Testis (tissue), 3 donors: ENCODE results near the gene IL25. TPM values are rescaled to one million over a fixed set of nuclear protein-coding genes. Genes with fewer than 3 reads are reported as not detected.
"Not testable (repeated sequence)": the region's sequence is repeated elsewhere in the genome, so short reads cannot be mapped to it uniquely, and the experiment has no call there.

ENCODE experiments used
- DNase-seq: peaks from one replicate; pipeline ENCODE4 v3.0.0-alpha.2; 2019
- H3K27ac ChIP-seq, 2 donors: fragments of 200-600 bp; sonication (generic); one replicate each; pipeline ENCODE4 v1.5.1; 2019
- H3K27me3 ChIP-seq: fragments of 200-600 bp; sonication (generic); one replicate; pipeline ENCODE4 v1.5.1; 2019
- H3K36me3 ChIP-seq: fragments of 200-600 bp; sonication (generic); one replicate; pipeline ENCODE4 v1.5.1; 2017; ENCODE audit warnings: low read depth; ENCODE audit errors: missing control alignments
- H3K4me1 ChIP-seq: fragments of 200-600 bp; sonication (generic); one replicate; pipeline ENCODE4 v1.5.1; 2019
- H3K4me3 ChIP-seq, 2 donors: fragments of 200-600 bp; sonication (generic); one replicate each; pipeline ENCODE4 v1.5.1; 2017 to 2019
- H3K9me3 ChIP-seq: fragments of 200-600 bp; sonication (generic); one replicate; pipeline ENCODE4 v1.5.1; 2017
- POLR2A ChIP-seq: fragments of 450-650 bp; IDR thresholded peaks from one replicate; pipeline ENCODE4 v1.6.1; 2017; ENCODE audit warnings: antibody characterized with exemption, mild to moderate bottlenecking, moderate library complexity
- WGBS, 2 donors: methylation state at CpG; one replicate each; pipeline ENCODE4 v1.1.5; 2018; 5-methylcytosine and 5-hydroxymethylcytosine counted together
- intact Hi-C: fragments of 100-400 bp; cut with DNase I; formaldehyde crosslinking; loops from one replicate; pipeline ENCODE4 v1.15.1; 2023; ENCODE audit warnings: low total_unique reads
- microRNA counts, 2 donors: library from miRNA; unstranded; fragments of <30 nt; microRNA quantifications; one replicate each; lab custom pipeline; 2016
- microRNA-seq, 2 donors: library from miRNA; unstranded; fragments of <30 nt; microRNA quantifications; one replicate each; pipeline ENCODE4, GENCODE V29; 2016; ENCODE audit warnings: borderline number of aligned reads in 2 of 2, borderline replicate concordance in 1 of 2
- polyA plus RNA-seq: library from polyadenylated mRNA; stranded (reverse); fragments of 350-450 nt; fragmentation: Illumina TruSeq; extraction: RNeasy Lipid Tissue Mini Kit (QIAGEN cat#74804); gene quantifications from one replicate; pipeline ENCODE4 v1.2.3, GENCODE V29; 2014; ENCODE audit warnings: low read depth, low replicate concordance; ENCODE audit not compliant: insufficient read depth
- small RNA-seq, 2 donors: library from RNA; depleted of rRNA; stranded (forward); fragments of <200 nt; gene quantifications; one replicate each; pipeline ENCODE3, GENCODE V24; 2016
- total RNA-seq, 2 donors: library from RNA; depleted of rRNA; stranded (reverse); fragments of >200 nt; gene quantifications; one replicate each; pipeline ENCODE4 v1.2.3, GENCODE V29; 2016
- TF ChIP-seq, protein P1 (sequence below), 3 experiments: fragments of 450-650 bp in 2 of 3; fragments of 200-600 bp in 1 of 3; sonication (generic) in 1 of 3; IDR thresholded peaks; one replicate each; pipeline ENCODE4 v1.5.1; 2016 to 2019; ENCODE audit warnings: antibody characterized with exemption in 3 of 3, mild to moderate bottlenecking in 2 of 3, moderate library complexity in 1 of 3

Gene IL25
- total and polyA plus RNA-seq, 3 donors from 2014 or later, result 0.39 to 0.83 (median 0.68) TPM

DNA sequence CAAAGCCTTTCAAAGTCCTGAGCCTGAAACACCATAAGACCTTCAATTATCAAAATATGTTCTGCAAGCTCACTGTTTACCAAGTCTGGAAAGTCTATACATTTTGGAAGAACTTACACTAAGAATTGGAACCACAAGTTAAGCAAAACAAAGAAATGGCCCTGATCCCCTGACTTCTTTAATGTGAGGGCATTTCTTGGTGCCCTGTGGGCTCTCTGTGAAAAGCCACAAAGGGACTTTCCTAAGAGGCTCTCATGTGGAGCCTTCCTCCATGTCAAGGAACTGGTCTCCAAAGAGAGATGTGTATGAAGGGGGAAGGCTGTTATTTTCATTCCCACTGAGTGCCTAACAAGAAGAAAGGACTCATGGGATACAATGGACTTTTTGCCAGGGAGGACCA is 49.0 kb downstream of the IL25 start:
- Histone ChIP-seq H3K27me3 (no peaks in the 10 kb centered on the region), H3K4me1 (peaks cover 11% of the 10 kb centered on the region), H3K9me3 (no peaks in the 10 kb centered on the region), H3K36me3 (no peaks in the 10 kb centered on the region), H3K27ac (no peak overlapping the region), H3K4me3 (no peak overlapping the region)
- intact Hi-C loops, result no loop called here
- no peak for DNase-seq
- TF ChIP-seq, protein P1, sequence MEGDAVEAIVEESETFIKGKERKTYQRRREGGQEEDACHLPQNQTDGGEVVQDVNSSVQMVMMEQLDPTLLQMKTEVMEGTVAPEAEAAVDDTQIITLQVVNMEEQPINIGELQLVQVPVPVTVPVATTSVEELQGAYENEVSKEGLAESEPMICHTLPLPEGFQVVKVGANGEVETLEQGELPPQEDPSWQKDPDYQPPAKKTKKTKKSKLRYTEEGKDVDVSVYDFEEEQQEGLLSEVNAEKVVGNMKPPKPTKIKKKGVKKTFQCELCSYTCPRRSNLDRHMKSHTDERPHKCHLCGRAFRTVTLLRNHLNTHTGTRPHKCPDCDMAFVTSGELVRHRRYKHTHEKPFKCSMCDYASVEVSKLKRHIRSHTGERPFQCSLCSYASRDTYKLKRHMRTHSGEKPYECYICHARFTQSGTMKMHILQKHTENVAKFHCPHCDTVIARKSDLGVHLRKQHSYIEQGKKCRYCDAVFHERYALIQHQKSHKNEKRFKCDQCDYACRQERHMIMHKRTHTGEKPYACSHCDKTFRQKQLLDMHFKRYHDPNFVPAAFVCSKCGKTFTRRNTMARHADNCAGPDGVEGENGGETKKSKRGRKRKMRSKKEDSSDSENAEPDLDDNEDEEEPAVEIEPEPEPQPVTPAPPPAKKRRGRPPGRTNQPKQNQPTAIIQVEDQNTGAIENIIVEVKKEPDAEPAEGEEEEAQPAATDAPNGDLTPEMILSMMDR (IDR thresholded peaks at IDR 0.05), result no peak
- no peak for TF ChIP-seq POLR2A

DNA sequence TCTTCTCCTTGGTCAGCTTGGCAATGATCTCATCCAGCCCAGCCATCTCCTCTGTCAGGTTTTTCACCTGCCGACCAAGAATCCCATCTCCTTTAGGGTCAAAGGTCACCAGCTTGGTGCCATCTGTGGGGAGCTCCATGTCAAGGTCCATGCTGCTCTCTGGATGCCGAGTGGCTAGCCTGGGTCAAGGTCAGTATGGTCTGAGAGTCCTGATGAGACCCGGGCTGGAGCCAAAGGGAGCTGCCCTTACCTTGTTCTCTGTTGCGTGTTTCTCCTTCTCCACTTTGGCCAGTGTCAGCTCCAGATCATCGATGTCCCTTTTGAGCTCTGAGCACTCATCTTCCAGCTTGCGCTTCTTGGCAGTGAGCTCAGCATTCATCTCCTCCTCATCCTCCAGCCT is 51.0 kb downstream of the IL25 start:
- Histone ChIP-seq H3K36me3 (no peaks in the 10 kb centered on the region), H3K27me3 (no peaks in the 10 kb centered on the region), H3K4me3 (no peak overlapping the region), H3K27ac (no peak overlapping the region), H3K9me3 (no peaks in the 10 kb centered on the region), H3K4me1 (no peaks in the 10 kb centered on the region)
- intact Hi-C loops, result no loop called here
- WGBS, 2 donors, result 82% methylated on average over 6 of the region's 6 CpGs
- TF ChIP-seq POLR2A, result no peak
- TF ChIP-seq, protein P1 (IDR thresholded peaks at IDR 0.05), result no peak
- DNase-seq, result no peak

DNA sequence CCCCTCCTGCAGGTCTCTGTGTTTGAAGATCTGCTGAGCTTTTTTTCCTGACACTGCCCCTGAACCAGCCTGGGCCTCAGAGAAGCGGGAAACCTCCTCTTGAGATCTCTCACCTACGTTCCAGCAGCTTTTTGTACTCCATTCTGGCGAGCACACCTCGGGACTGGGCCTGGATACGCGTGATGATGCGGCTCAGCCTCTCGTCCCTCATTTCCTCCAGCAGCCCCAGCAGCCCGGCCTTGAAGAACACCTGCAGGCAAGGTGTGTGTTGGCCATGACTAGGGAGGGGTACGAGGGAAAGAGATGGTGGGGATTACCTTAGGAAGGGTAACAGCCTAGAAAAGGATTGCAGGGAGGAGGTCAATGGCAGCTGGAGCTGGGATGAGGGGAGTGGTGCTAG is 52.6 kb downstream of the IL25 start:
- no peak for DNase-seq
- Histone ChIP-seq H3K27me3 (no peaks in the 10 kb centered on the region), H3K4me3 (no peak overlapping the region), H3K4me1 (no peaks in the 10 kb centered on the region), H3K36me3 (no peaks in the 10 kb centered on the region), H3K9me3 (no peaks in the 10 kb centered on the region), H3K27ac (no peak overlapping the region)
- 90 to 95% methylated on average over 10 of the region's 10 CpGs for WGBS, 2 donors
- TF ChIP-seq, protein P1 (IDR thresholded peaks at IDR 0.05), result no peak
- TF ChIP-seq POLR2A, result no peak
- intact Hi-C loops, result no loop called here

DNA sequence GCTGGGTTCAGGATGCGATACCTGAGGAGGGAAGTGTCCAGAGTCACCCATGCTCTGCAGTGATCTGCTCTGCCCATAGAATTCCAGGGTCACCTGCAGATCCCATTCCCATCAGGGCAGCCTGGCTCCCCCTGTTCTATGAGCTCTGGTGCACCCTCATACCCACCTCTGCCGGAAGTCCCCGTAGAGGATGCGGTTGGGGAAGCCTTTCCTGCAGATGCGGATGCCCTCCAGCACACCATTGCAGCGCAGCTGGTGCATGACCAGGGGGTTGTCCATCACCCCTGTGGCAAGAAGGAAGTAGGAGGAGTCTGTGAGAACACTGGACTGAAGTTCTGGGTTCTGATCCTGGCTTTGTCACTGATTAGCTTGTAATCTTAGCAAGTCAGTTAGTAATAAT is 53.2 kb downstream of the IL25 start:
- H3K27me3 ChIP-seq, H3K9me3 ChIP-seq, H3K36me3 ChIP-seq, H3K27ac ChIP-seq, intact Hi-C loops, H3K4me1 ChIP-seq, DNase-seq, H3K4me3 ChIP-seq: not testable (repeated sequence)
- WGBS, 2 donors, result 94 to 96% methylated on average over 5 to 6 of the region's 6 CpGs

MicroRNAs encoded within 50 kb of the gene (microRNA counts, 767-probe panel; counts per million panel counts)
- microRNA hsa-miR-208a (lab: Ali Mortazavi, UCI) (0 to 152 counts per million in 2 donors), microRNA hsa-miR-208b (lab: Ali Mortazavi, UCI) (0 to 152 counts per million in 2 donors)

Small RNA genes within 50 kb of the gene (microRNA-seq; reads per million reads assigned to microRNA genes)
- gene MIR208A (0 reads per million in 2 donors), gene MIR208B (4.1 to 9.0 reads per million in 2 donors)

Small RNA genes within 50 kb of the gene (small RNA-seq; reads per million reads assigned to genes)
- gene MIR208A (0 reads per million in 2 donors), gene MIR208B (0 reads per million in 2 donors)

Other genes with a start within 250 kb of the IL25 start
- gene SLC7A8, start 189.1 kb upstream of the IL25 start, total RNA-seq, result 10 to 100 TPM; 78.2 to 94.2 TPM
- 73.5 TPM for gene SLC7A8, start 189.1 kb upstream of the IL25 start, polyA plus RNA-seq
- gene RNF212B, start 134.9 kb upstream of the IL25 start, total RNA-seq, result 10 to 100 TPM in 1 of 2 donors, 1 to 10 TPM in 1; 5.4 to 23.2 TPM
- 18.3 TPM for gene RNF212B, start 134.9 kb upstream of the IL25 start, polyA plus RNA-seq
- 10 to 100 TPM; 31.7 to 37.7 TPM for gene HOMEZ, start 86.7 kb upstream of the IL25 start, total RNA-seq
- gene HOMEZ, start 86.7 kb upstream of the IL25 start, polyA plus RNA-seq, result 71.6 TPM
- 10 to 100 TPM; 30.4 to 43.5 TPM for gene PPP1R3E, start 70.0 kb upstream of the IL25 start, total RNA-seq
- 39.2 TPM for gene PPP1R3E, start 70.0 kb upstream of the IL25 start, polyA plus RNA-seq
- 10 to 100 TPM; 78.0 to 85.1 TPM for gene BCL2L2, start 66.0 kb upstream of the IL25 start, total RNA-seq
- 46.8 TPM for gene BCL2L2, start 66.0 kb upstream of the IL25 start, polyA plus RNA-seq
- gene PABPN1, start 51.4 kb upstream of the IL25 start, total RNA-seq, result 100 to 1,000 TPM; 194 TPM
- gene PABPN1, start 51.4 kb upstream of the IL25 start, polyA plus RNA-seq, result 222 TPM
- 10 to 100 TPM; 56.6 to 93.8 TPM for gene SLC22A17, start 19.9 kb upstream of the IL25 start, total RNA-seq
- gene SLC22A17, start 19.9 kb upstream of the IL25 start, polyA plus RNA-seq, result 37.3 TPM
- 10 to 100 TPM in 1 of 2 donors, 1 to 10 TPM in 1; 7.6 to 10.3 TPM for gene EFS, start 7.6 kb upstream of the IL25 start, total RNA-seq
- gene EFS, start 7.6 kb upstream of the IL25 start, polyA plus RNA-seq, result 10.5 TPM
- gene CMTM5, start 4.2 kb downstream of the IL25 start, total RNA-seq, result under 1 TPM; 0.55 to 0.81 TPM
- gene CMTM5, start 4.2 kb downstream of the IL25 start, polyA plus RNA-seq, result 0.84 TPM
- under 1 TPM; 0.12 to 0.39 TPM for gene MYH6, start 35.5 kb downstream of the IL25 start, total RNA-seq
- 0.44 TPM for gene MYH6, start 35.5 kb downstream of the IL25 start, polyA plus RNA-seq
- 1 to 10 TPM in 1 of 2 donors, under 1 TPM in 1; 0.87 to 1.3 TPM for gene MYH7, start 62.9 kb downstream of the IL25 start, total RNA-seq
- gene MYH7, start 62.9 kb downstream of the IL25 start, polyA plus RNA-seq, result 51.3 TPM
- 10 to 100 TPM; 47.5 to 48.7 TPM for gene NGDN, start 96.9 kb downstream of the IL25 start, total RNA-seq
- 57.9 TPM for gene NGDN, start 96.9 kb downstream of the IL25 start, polyA plus RNA-seq
- 10 to 100 TPM in 1 of 2 donors, 1 to 10 TPM in 1; 9.2 to 21.2 TPM for gene ZFHX2, start 179.0 kb downstream of the IL25 start, total RNA-seq
- gene ZFHX2, start 179.0 kb downstream of the IL25 start, polyA plus RNA-seq, result 34.3 TPM
- 10 to 100 TPM; 25.1 to 34.9 TPM for gene THTPA, start 183.5 kb downstream of the IL25 start, total RNA-seq
- 60.3 TPM for gene THTPA, start 183.5 kb downstream of the IL25 start, polyA plus RNA-seq
- 10 to 100 TPM; 76.9 to 83.4 TPM for gene AP1G2, start 195.0 kb downstream of the IL25 start, total RNA-seq
- 33.6 TPM for gene AP1G2, start 195.0 kb downstream of the IL25 start, polyA plus RNA-seq
- gene JPH4, start 206.0 kb downstream of the IL25 start, total RNA-seq, result 1 to 10 TPM; 3.6 to 3.9 TPM
- gene JPH4, start 206.0 kb downstream of the IL25 start, polyA plus RNA-seq, result 3.4 TPM